Measurements from ENCODE around the gene DENND2C. TPM values are rescaled to one million over a fixed set of nuclear protein-coding genes. Genes with fewer than 3 reads are reported as not detected.

The DENND2C gene
- total RNA-seq, 4 donors from 2014 or later, result 0.80 to 2.5 (median 1.4) TPM

GRCh38 chr1:114710360-114710759, 40.5 kb upstream of the DENND2C start:
- Histone ChIP-seq H3K27ac (no peak overlapping the region), H3K9me3 (no peaks in the 10 kb centered on the region), H3K4me1 (peaks cover 7 to 39% (median 22%) of the 10 kb centered on the region in 4 donors), H3K4me3 (no peak overlapping the region), H3K36me3 (peaks cover 0 to 36% (median 17%) of the 10 kb centered on the region in 4 donors), H3K27me3 (no peaks in the 10 kb centered on the region)
- TF ChIP-seq POLR2AphosphoS5 (IDR thresholded peaks at IDR 0.05) (no peak), POLR2A (IDR thresholded peaks at IDR 0.05) (no peak), EP300 (IDR thresholded peaks at IDR 0.05; ENCODE audit: low read depth) (no peak), CTCF (IDR thresholded peaks at IDR 0.05) (no peak)
- intact Hi-C loops (cut with DNase I; ENCODE audit: low total_unique reads), result no loop called here
- no peak for DNase-seq
- in situ Hi-C loops (cut with MboI; ENCODE audit: low pct_ligation_motif_present in 1 of 4, low pct_unique_long_range_greater_than_20kb in 1 of 4, low sequenced_read_pairs in 3 of 4), result loop anchor here in 1 of 4 donors (25.0 kb wide), 1 partner anchor 123 kb away; the partner anchor contains the start of gene BCAS2
- 98 to 100% methylated on average over 3 of the region's 3 CpGs for WGBS, 2 donors (ENCODE audit: low coverage in 1 of 2)

GRCh38 chr1:114707604-114708003, 37.8 kb upstream of the DENND2C start:
- TF ChIP-seq POLR2AphosphoS5 (IDR thresholded peaks at IDR 0.05) (no peak), CTCF (IDR thresholded peaks at IDR 0.05) (no peak), POLR2A (IDR thresholded peaks at IDR 0.05) (no peak), EP300 (IDR thresholded peaks at IDR 0.05; ENCODE audit: low read depth) (no peak)
- 84 to 93% methylated on average over 2 of the region's 2 CpGs for WGBS, 2 donors (ENCODE audit: low coverage in 1 of 2)
- Histone ChIP-seq H3K36me3 (peaks cover 0 to 36% (median 17%) of the 10 kb centered on the region in 4 donors), H3K9me3 (no peaks in the 10 kb centered on the region), H3K4me1 (peaks cover 0 to 11% (median 3%) of the 10 kb centered on the region in 4 donors), H3K27ac (no peak overlapping the region), H3K4me3 (no peak overlapping the region), H3K27me3 (no peaks in the 10 kb centered on the region)
- intact Hi-C loops (cut with DNase I; ENCODE audit: low total_unique reads), result no loop called here
- no peak for DNase-seq
- in situ Hi-C loops (cut with MboI; ENCODE audit: low pct_ligation_motif_present in 1 of 4, low pct_unique_long_range_greater_than_20kb in 1 of 4, low sequenced_read_pairs in 3 of 4), result loop anchor here in 1 of 4 donors (25.0 kb wide), 1 partner anchor 120 kb away; the partner anchor contains the start of gene BCAS2

GRCh38 chr1:114703242-114703641, 33.4 kb upstream of the DENND2C start:
- Histone ChIP-seq H3K27ac (peak overlapping the region in 1 of 4 donors; percentile 27), H3K9me3 (no peaks in the 10 kb centered on the region)

GRCh38 chr1:114702737-114703136, 32.9 kb upstream of the DENND2C start:
- WGBS, 2 donors (ENCODE audit: low coverage in 1 of 2), result 86 to 94% methylated on average over 2 to 5 of the region's 5 CpGs
- in situ Hi-C loops (cut with MboI; ENCODE audit: low pct_ligation_motif_present in 1 of 4, low pct_unique_long_range_greater_than_20kb in 1 of 4, low sequenced_read_pairs in 3 of 4) (loop anchor here in 1 of 4 donors (25.0 kb wide), 1 partner anchor 115 kb away; the partner anchor contains the start of gene BCAS2), intact Hi-C loops (cut with DNase I; ENCODE audit: low total_unique reads) (no loop called here)
- no peak for TF ChIP-seq POLR2AphosphoS5 (IDR thresholded peaks at IDR 0.05)
- TF ChIP-seq POLR2A (IDR thresholded peaks at IDR 0.05), result no peak
- TF ChIP-seq EP300 (IDR thresholded peaks at IDR 0.05; ENCODE audit: low read depth), result no peak
- no peak for TF ChIP-seq CTCF (IDR thresholded peaks at IDR 0.05)
- Histone ChIP-seq H3K4me1 (no peaks in the 10 kb centered on the region), H3K27me3 (no peaks in the 10 kb centered on the region), H3K36me3 (peaks cover 0 to 16% (median 7%) of the 10 kb centered on the region in 4 donors), H3K27ac (peak overlapping the region in 1 of 4 donors; percentile 27), H3K4me3 (no peak overlapping the region), H3K9me3 (no peaks in the 10 kb centered on the region)
- no peak for DNase-seq

More at GRCh38 chr1:114703242-114703641, 33.4 kb upstream of the DENND2C start:
- in situ Hi-C loops (cut with MboI; ENCODE audit: low pct_ligation_motif_present in 1 of 4, low pct_unique_long_range_greater_than_20kb in 1 of 4, low sequenced_read_pairs in 3 of 4) (loop anchor here in 1 of 4 donors (25.0 kb wide), 1 partner anchor 116 kb away; the partner anchor contains the start of gene BCAS2), intact Hi-C loops (cut with DNase I; ENCODE audit: low total_unique reads) (no loop called here)
- 95% methylated on average over 1 of the region's 1 CpG; no CpG with 5 or more reads in 1 of the 2 donors for WGBS, 2 donors (ENCODE audit: low coverage in 1 of 2)
- no peak for TF ChIP-seq POLR2AphosphoS5 (IDR thresholded peaks at IDR 0.05)
- no peak for TF ChIP-seq CTCF (IDR thresholded peaks at IDR 0.05)
- no peak for TF ChIP-seq EP300 (IDR thresholded peaks at IDR 0.05; ENCODE audit: low read depth)
- no peak for TF ChIP-seq POLR2A (IDR thresholded peaks at IDR 0.05)
- peaks cover 0 to 21% (median 10%) of the 10 kb centered on the region in 4 donors for H3K36me3 ChIP-seq
- no peaks in the 10 kb centered on the region for H3K4me1 ChIP-seq
- H3K27me3 ChIP-seq, result no peaks in the 10 kb centered on the region
- H3K4me3 ChIP-seq, result no peak overlapping the region
- no peak for DNase-seq
